ENCODE measurements around the gene ZNF22. TPM values are rescaled to one million over a fixed set of nuclear protein-coding genes. Genes with fewer than 3 reads are reported as not detected.
A peak's percentile ranks its signal among the peaks of the same experiment; 100 is the strongest.

Gene ZNF22
- total and polyA plus RNA-seq, 8 donors, result 12.6 to 21.8 (median 19.4) TPM

GRCh38 chr10:44983066-44983894 is 17.4 kb upstream of the ZNF22 start:
- peak overlapping the region in 2 of 4 donors; percentile 95 to 97 for H3K27ac ChIP-seq

GRCh38 chr10:44983895-44984278 is 16.8 kb upstream of the ZNF22 start:
- ATAC-seq (no peak), FAIRE-seq (no peak), DNase-seq (peak in 1 of 6 donors; percentile 63)
- no peak for TF ChIP-seq CTCF (IDR thresholded peaks at IDR 0.05)
- intact Hi-C loops (cut with DNase I), result no loop called here
- no peak overlapping the region for H3K4me3 ChIP-seq
- WGBS, 2 donors, result 90 to 92% methylated on average over 10 of the region's 10 CpGs
- H3K4me1 ChIP-seq, result peaks cover 33 to 61% (median 39%) of the 10 kb centered on the region in 3 donors
- no peaks in the 10 kb centered on the region for H3K9me3 ChIP-seq
- H3K27me3 ChIP-seq, result no peaks in the 10 kb centered on the region
- no peak overlapping the region for H3K27ac ChIP-seq
- H3K36me3 ChIP-seq, result peaks cover 0 to 5% (median 0%) of the 10 kb centered on the region in 3 donors

More at GRCh38 chr10:44983066-44983894, 17.4 kb upstream of the ZNF22 start:
- Histone ChIP-seq H3K9me3 (no peaks in the 10 kb centered on the region), H3K36me3 (peaks cover 0 to 5% (median 0%) of the 10 kb centered on the region in 3 donors), H3K4me3 (no peak overlapping the region), H3K27me3 (no peaks in the 10 kb centered on the region), H3K4me1 (peaks cover 34 to 57% (median 40%) of the 10 kb centered on the region in 3 donors)
- WGBS, 2 donors, result 93 to 94% methylated on average over 13 of the region's 13 CpGs
- peak in 3 of 6 donors; percentile 1 to 20 (median 6) for DNase-seq
- no peak for ATAC-seq
- FAIRE-seq, result no peak
- intact Hi-C loops (cut with DNase I), result no loop called here
- no peak for TF ChIP-seq CTCF (IDR thresholded peaks at IDR 0.05)

- ATAC-seq, result no peak
- no peak for TF ChIP-seq CTCF (IDR thresholded peaks at IDR 0.05)
- Histone ChIP-seq H3K36me3 (peaks cover 0 to 5% (median 0%) of the 10 kb centered on the region in 3 donors), H3K27ac (peak overlapping the region in 1 of 4 donors; percentile 55), H3K9me3 (no peaks in the 10 kb centered on the region), H3K4me1 (peaks cover 29 to 55% (median 31%) of the 10 kb centered on the region in 3 donors), H3K4me3 (no peak overlapping the region), H3K27me3 (no peaks in the 10 kb centered on the region)
- FAIRE-seq, result no peak
- DNase-seq, result peak in 4 of 6 donors; percentile 10 to 67 (median 28)
- 93 to 96% methylated on average over 13 to 15 of the region's 15 CpGs for WGBS, 2 donors
- intact Hi-C loops (cut with DNase I), result no loop called here
These were observed 16.0 kb upstream of the ZNF22 start for GRCh38 chr10:44984671-44985101.

- Histone ChIP-seq H3K4me3 (no peak overlapping the region), H3K4me1 (peaks cover 26 to 53% (median 29%) of the 10 kb centered on the region in 3 donors), H3K9me3 (no peaks in the 10 kb centered on the region), H3K36me3 (peaks cover 0 to 5% (median 0%) of the 10 kb centered on the region in 3 donors), H3K27me3 (no peaks in the 10 kb centered on the region), H3K27ac (peak overlapping the region in 2 of 4 donors; percentile 34 to 55)
- no peak for TF ChIP-seq CTCF (IDR thresholded peaks at IDR 0.05)
- ATAC-seq (peak in 3 of 4 donors; percentile 8 to 29 (median 17)), DNase-seq (peak in 4 of 6 donors; percentile 12 to 39 (median 36)), FAIRE-seq (no peak)
- WGBS, 2 donors, result 59 to 65% methylated on average over 9 of the region's 9 CpGs
- intact Hi-C loops (cut with DNase I), result no loop called here
These were observed 15.5 kb upstream of the ZNF22 start for GRCh38 chr10:44985175-44985681.
